WTC11 (cell line): ENCODE results near the gene GPATCH4.

Experiments
- CTCF ChIP-seq: fragments of 200-600 bp; IDR thresholded peaks from 2 replicates; pipeline ENCODE4 v1.8.0; 2022; ENCODE audit warnings: antibody characterized with exemption
- GABPB1 ChIP-seq: sonication (generic); formaldehyde crosslinking; IDR thresholded peaks from 2 replicates; pipeline ENCODE4 v1.8.1; 2023; ENCODE audit warnings: mild to moderate bottlenecking, missing genetic modification reagents
- IRF2 ChIP-seq: sonication (generic); formaldehyde crosslinking; IDR thresholded peaks from 2 replicates; pipeline ENCODE4 v1.8.0; 2022; ENCODE audit warnings: low read depth, missing genetic modification reagents, borderline replicate concordance
- USF2 ChIP-seq: sonication (generic); formaldehyde crosslinking; IDR thresholded peaks from 2 replicates; pipeline ENCODE4 v1.8.1; 2023; ENCODE audit warnings: mild to moderate bottlenecking, missing genetic modification reagents, moderate library complexity

GRCh38 chr1:156586323-156586722, 15.0 kb downstream of the GPATCH4 start:
- no peak for TF ChIP-seq GABPB1 (CRISPR knock-in tag)
- TF ChIP-seq CTCF: no peak
- TF ChIP-seq USF2 (CRISPR knock-in tag): no peak
- no peak for TF ChIP-seq IRF2 (CRISPR knock-in tag)
